H1 (cell line): ENCODE results near the gene KCNC3. TPM values are rescaled to one million over a fixed set of nuclear protein-coding genes. Genes with fewer than 3 reads are reported as not detected.

Experiments
- CTCF ChIA-PET: fragments of 300-600 bp; sonication (Branson Sonifier 250); formaldehyde crosslinking; loops from one replicate; lab custom pipeline; 2021; ENCODE audit not compliant: partially characterized antibody; lab: Charles Lee
- POLR2A ChIA-PET: fragments of 300-600 bp; sonication (Branson Sonifier 250); formaldehyde crosslinking; loops from one replicate; lab custom pipeline; 2021; ENCODE audit warnings: inconsistent platforms; ENCODE audit not compliant: partially characterized antibody; lab: Charles Lee
- DNase-seq, 2 experiments: peaks; one replicate each; pipeline versions ENCODE4 v3.0.0 to v3.0.0-alpha.2; 2010 to 2022; ENCODE audit warnings: low spot score in 2 of 2, low read depth in 1 of 2, mixed read lengths in 1 of 2
- FAIRE-seq: peaks from 2 replicates; lab custom pipeline; 2011; peaks lifted over from hg19 to GRCh38; lab: Jason Lieb, UNC
- H2AFZ ChIP-seq: 2 replicates; pipeline ENCODE4 v1.8.1; 2012; ENCODE audit warnings: low read length, inconsistent platforms
- H2AK5ac ChIP-seq: 2 replicates; pipeline ENCODE4 v1.6.1; 2013; ENCODE audit warnings: low read depth, low read length
- H2BK120ac ChIP-seq: replicated peaks from 2 replicates; pipeline ENCODE3; 2013; ENCODE audit warnings: low read depth, low read length, inconsistent platforms
- H2BK12ac ChIP-seq: 2 replicates; pipeline ENCODE4 v1.6.1; 2013; ENCODE audit warnings: low read depth, low read length
- H2BK15ac ChIP-seq: 2 replicates; pipeline ENCODE4 v1.6.1; 2013; ENCODE audit warnings: low read length
- H2BK20ac ChIP-seq: 2 replicates; pipeline ENCODE4 v1.6.1; 2013; ENCODE audit warnings: low read length
- H2BK5ac ChIP-seq: 2 replicates; pipeline ENCODE4 v1.6.1; 2013; ENCODE audit warnings: low read depth, low read length
- H3K14ac ChIP-seq: 2 replicates; pipeline ENCODE4 v1.6.1; 2013; ENCODE audit warnings: inconsistent platforms; ENCODE audit not compliant: insufficient read length
- H3K18ac ChIP-seq: 2 replicates; pipeline ENCODE4 v1.6.1; 2013; ENCODE audit warnings: low read length; ENCODE audit errors: extremely low read depth
- H3K23ac ChIP-seq: 2 replicates; pipeline ENCODE4 v1.6.1; 2013; ENCODE audit warnings: inconsistent platforms; ENCODE audit not compliant: insufficient read length
- H3K23me2 ChIP-seq: 2 replicates; pipeline ENCODE4 v1.6.1; 2013; ENCODE audit warnings: low read depth, low read length
- H3K27ac ChIP-seq: 2 replicates; pipeline ENCODE4 v1.6.1; 2011; ENCODE audit warnings: low read depth, low read length, inconsistent platforms
- H3K27me3 ChIP-seq, 4 experiments: replicated peaks in 1 of 4; 1 replicate in 1 of 4; 2 replicates in 3 of 4; pipeline versions ENCODE4 v1.6.1 to v1.8.1; 2011 to 2013; ENCODE audit warnings: low read length in 3 of 4, mild to moderate bottlenecking in 3 of 4, inconsistent platforms in 2 of 4, mixed read lengths in 2 of 4, moderate library complexity in 1 of 4; ENCODE audit not compliant: control insufficient read depth in 3 of 4, insufficient read depth in 3 of 4; ENCODE audit errors: extremely low read depth in 1 of 4
- H3K36me3 ChIP-seq, 4 experiments: 2 replicates each; pipeline versions ENCODE4 v1.6.1 to v1.8.1; 2011 to 2013; ENCODE audit warnings: mild to moderate bottlenecking in 4 of 4, low read length in 3 of 4, moderate library complexity in 2 of 4, control low read depth in 1 of 4, inconsistent platforms in 1 of 4; ENCODE audit not compliant: insufficient read depth in 4 of 4, control insufficient read depth in 2 of 4
- H3K4ac ChIP-seq: replicated peaks from 2 replicates; pipeline ENCODE3; 2013; ENCODE audit warnings: low read length, low read depth, mixed read lengths, inconsistent platforms; ENCODE audit not compliant: insufficient read length
- H3K4me1 ChIP-seq, 4 experiments: replicated peaks in 1 of 4; 1 replicate in 1 of 4; 2 replicates in 3 of 4; pipeline versions ENCODE4 v1.6.1 to v1.8.1; 2011 to 2013; ENCODE audit warnings: low read length in 3 of 4, inconsistent platforms in 2 of 4, mixed read lengths in 1 of 4; ENCODE audit not compliant: insufficient read depth in 4 of 4, control insufficient read depth in 3 of 4
- H3K4me2 ChIP-seq, 2 experiments: 2 replicates each; pipeline versions ENCODE4 v1.6.1 to v1.8.1; 2011 to 2013; ENCODE audit warnings: low read depth in 2 of 2, low read length in 2 of 2, control low read depth in 1 of 2, inconsistent platforms in 1 of 2, mild to moderate bottlenecking in 1 of 2; ENCODE audit not compliant: insufficient read depth in 1 of 2
- H3K4me3 ChIP-seq, 4 experiments: fragments of 200-600, 300-600 bp in 1 of 4; sonication (generic), shearing (Covaris generic), sonication (Bioruptor Twin) in 1 of 4; 2 replicates each; pipeline versions ENCODE4 v1.5.1 to v1.8.1; 2011 to 2016; ENCODE audit warnings: low read length in 4 of 4, low read depth in 3 of 4, control low read depth in 2 of 4, inconsistent platforms in 2 of 4, mild to moderate bottlenecking in 2 of 4, mixed read lengths in 1 of 4, moderate library complexity in 1 of 4; ENCODE audit not compliant: insufficient read depth in 2 of 4; ENCODE audit errors: extremely low read depth in 1 of 4
- H3K56ac ChIP-seq: replicated peaks from 2 replicates; pipeline ENCODE3; 2013; ENCODE audit warnings: low read depth, mild to moderate bottlenecking, mixed read lengths, low read length, inconsistent platforms; ENCODE audit not compliant: insufficient read length
- H3K79me1 ChIP-seq: 2 replicates; pipeline ENCODE4 v1.6.1; 2013; ENCODE audit warnings: low read depth, low read length, control low read depth
- H3K79me2 ChIP-seq, 2 experiments: 2 replicates each; pipeline versions ENCODE4 v1.6.1 to v1.8.1; 2012 to 2013; ENCODE audit warnings: low read length in 2 of 2, mild to moderate bottlenecking in 2 of 2, inconsistent platforms in 1 of 2; ENCODE audit not compliant: insufficient read depth in 2 of 2, control insufficient read depth in 1 of 2
- H3K9ac ChIP-seq, 4 experiments: replicated peaks in 1 of 4; 1 replicate in 1 of 4; 2 replicates in 3 of 4; pipeline versions ENCODE4 v1.6.1 to v1.8.1; 2011 to 2013; ENCODE audit warnings: low read depth in 3 of 4, low read length in 3 of 4, control low read depth in 2 of 4, mild to moderate bottlenecking in 2 of 4, moderate library complexity in 2 of 4, inconsistent platforms in 1 of 4; ENCODE audit errors: extremely low read depth in 1 of 4
- H3K9me3 ChIP-seq, 2 experiments: 2 replicates each; pipeline versions ENCODE4 v1.6.1 to v1.8.1; 2012 to 2013; ENCODE audit warnings: mild to moderate bottlenecking in 2 of 2, moderate library complexity in 2 of 2, control low read depth in 1 of 2, inconsistent platforms in 1 of 2, low read depth in 1 of 2, low read length in 1 of 2, mixed read lengths in 1 of 2; ENCODE audit not compliant: insufficient read depth in 2 of 2
- H4K20me1 ChIP-seq, 2 experiments: replicated peaks in 1 of 2; 2 replicates each; pipeline versions ENCODE3 to v1.8.1; 2011 to 2013; ENCODE audit warnings: inconsistent platforms in 2 of 2, low read length in 2 of 2, mild to moderate bottlenecking in 1 of 2; ENCODE audit not compliant: insufficient read depth in 2 of 2, control insufficient read depth in 1 of 2
- H4K5ac ChIP-seq: 2 replicates; pipeline ENCODE4 v1.6.1; 2013; ENCODE audit warnings: low read length, low read depth, mixed read lengths, inconsistent platforms; ENCODE audit not compliant: insufficient read length
- H4K8ac ChIP-seq: 2 replicates; pipeline ENCODE4 v1.8.0; 2013; ENCODE audit warnings: mild to moderate bottlenecking, moderate library complexity, low read length, inconsistent platforms; ENCODE audit not compliant: insufficient read depth; ENCODE audit errors: extremely low read depth
- H4K91ac ChIP-seq: replicated peaks from 2 replicates; pipeline ENCODE3; 2013; ENCODE audit warnings: low read length, mixed read lengths, inconsistent platforms; ENCODE audit not compliant: insufficient read length
- KDM1A ChIP-seq: fragments of 200-600, 300-600 bp; sonication (generic); IDR thresholded peaks from 2 replicates; pipeline ENCODE4 v1.7.1; 2016; ENCODE audit warnings: mild to moderate bottlenecking, low read length, borderline replicate concordance
- NANOG ChIP-seq: IDR thresholded peaks from 2 replicates; pipeline ENCODE4 v1.6.1; 2011; ENCODE audit warnings: low read length, low read depth, mild to moderate bottlenecking, inconsistent platforms; ENCODE audit not compliant: insufficient read depth, poor library complexity, severe bottlenecking
- SP4 ChIP-seq: IDR thresholded peaks from 2 replicates; pipeline ENCODE4 v1.6.1; 2012; ENCODE audit warnings: low read length, inconsistent platforms
- WGBS, 2 experiments: shearing (Covaris generic) in 1 of 2; methylation state at CpG; one replicate each; pipeline versions ENCODE4 v1.1.6 to v1.1.7; 2013 to 2015; ENCODE audit warnings: low lambda C conversion rate in 2 of 2, mixed read lengths in 2 of 2, inconsistent platforms in 1 of 2, low coverage in 1 of 2, missing lambda C conversion rate in 1 of 2; ENCODE audit not compliant: insufficient replicate concordance in 2 of 2, insufficient coverage in 1 of 2, insufficient read length in 1 of 2; ENCODE audit errors: extremely low coverage in 1 of 2, missing lambda C conversion rate in 1 of 2; 5-methylcytosine and 5-hydroxymethylcytosine counted together
- polyA plus RNA-seq, 7 experiments: library from polyadenylated mRNA; depleted of rRNA in 3 of 7; stranded (reverse) in 5 of 7; unstranded in 2 of 7; fragments of >200 nt in 5 of 7; fragments of 200-250 nt in 2 of 7; gene quantifications; 1 replicate in 5 of 7; 2 replicates in 1 of 7; 4 replicates in 1 of 7; pipeline versions ENCODE4 v1.2.1 to v1.2.3, GENCODE V29; 2011 to 2013; ENCODE audit warnings: missing spikeins in 2 of 7, mixed read lengths in 2 of 7
- total RNA-seq: library from RNA; stranded (reverse); fragmentation: NEBNext Ultra II Directional; extraction: Animal tissue kit (Norgen Biotek cat#: 25700); gene quantifications from 2 replicates; pipeline ENCODE4 v1.2.1, GENCODE V29; 2021

KCNC3 gene
- total and polyA plus RNA-seq, 2 of the 8 experiments (the other 6 are each of a cell fraction or from before 2014, with no cell fraction given): 3.9 to 7.2 TPM

DNA sequence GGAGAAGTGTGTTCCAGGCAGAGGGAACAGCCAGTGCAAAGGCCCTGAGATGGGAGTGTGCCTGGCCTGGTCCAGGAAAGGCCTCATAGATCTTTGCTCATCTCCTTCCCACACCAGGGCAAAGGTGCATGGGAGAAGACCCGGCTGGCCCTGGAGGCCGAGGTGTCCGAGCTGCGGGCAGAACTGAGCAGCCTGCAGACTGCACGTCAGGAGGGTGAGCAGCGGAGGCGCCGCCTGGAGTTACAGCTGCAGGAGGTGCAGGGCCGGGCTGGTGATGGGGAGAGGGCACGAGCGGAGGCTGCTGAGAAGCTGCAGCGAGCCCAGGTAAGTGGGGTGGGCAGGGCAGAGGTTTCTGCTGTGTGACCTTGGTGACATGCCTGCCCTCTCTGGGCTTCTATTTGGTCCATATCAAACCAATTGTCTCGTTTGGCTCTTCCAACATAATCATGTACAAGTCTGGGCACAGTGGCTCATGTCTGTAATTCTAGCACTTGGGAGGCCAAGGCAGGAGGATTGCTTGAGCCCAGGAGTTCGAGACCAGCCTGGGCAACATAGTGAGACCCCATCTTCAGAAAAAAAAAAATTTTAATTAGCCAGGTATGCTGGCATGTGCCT is 51.1 kb downstream of the KCNC3 start:
- no peaks in the 10 kb centered on the region for H3K79me1 ChIP-seq
- H2BK20ac ChIP-seq: no peak overlapping the region
- H3K79me2 ChIP-seq: no peaks in the 10 kb centered on the region
- H3K14ac ChIP-seq: no peak overlapping the region
- H2BK15ac ChIP-seq: no peak overlapping the region
- no peak overlapping the region for H4K5ac ChIP-seq
- H3K56ac ChIP-seq: no peak overlapping the region
- ChIA-PET POLR2A (no interaction called here), CTCF (interaction anchor here (1.3 to 1.7 kb wide), 3 partner anchors 20 to 40 kb away, joined by 3 to 9 read pairs (median 4); no protein-coding TSS in a partner anchor)
- no peak overlapping the region for H3K4ac ChIP-seq
- H3K18ac ChIP-seq: no peak overlapping the region
- H3K4me3 ChIP-seq: no peak overlapping the region
- whole genome bisulfite sequencing, 2 experiments: 87% methylated on average over 13 of the region's 14 CpGs; no CpG with 5 or more reads in 1 of the 2 experiments
- no peak overlapping the region for H3K4me2 ChIP-seq
- no peak overlapping the region for H2AFZ ChIP-seq
- H4K91ac ChIP-seq: no peak overlapping the region
- H3K23me2 ChIP-seq: no peaks in the 10 kb centered on the region
- H2BK12ac ChIP-seq: no peak overlapping the region
- DNase-seq (no peak), FAIRE-seq (no peak)
- no peak overlapping the region; the same call in 1 of the 2 replicates for H4K8ac ChIP-seq
- peaks cover 0 to 2% of the 10 kb centered on the region in 2 experiments for H4K20me1 ChIP-seq
- peaks cover 0 to 23% (median 8%) of the 10 kb centered on the region in 4 experiments; a peak in 6 of 8 replicates for H3K36me3 ChIP-seq
- no peak overlapping the region for H2AK5ac ChIP-seq
- H3K9me3 ChIP-seq: no peaks in the 10 kb centered on the region
- H3K27me3 ChIP-seq: no peaks in the 10 kb centered on the region
- TF ChIP-seq SP4 (no peak), KDM1A (peak; percentile 61; the same call in 1 of the 2 replicates), NANOG (no peak)
- H2BK120ac ChIP-seq: no peak overlapping the region
- no peak overlapping the region for H3K27ac ChIP-seq
- H3K23ac ChIP-seq: no peak overlapping the region
- H3K9ac ChIP-seq: no peak overlapping the region
- H2BK5ac ChIP-seq: no peak overlapping the region
- H3K4me1 ChIP-seq: no peaks in the 10 kb centered on the region
